SK-N-SH treated with all-trans-retinoic acid at 6 μM for 48 hours (cell line): Measurements from ENCODE around the gene PSMD12.

Experiments used
- ARNTL ChIP-seq: fragments of 450-650 bp; formaldehyde crosslinking; IDR thresholded peaks from 2 replicates; pipeline ENCODE4 v1.5.0; 2020; ENCODE audit warnings: low read depth, mild to moderate bottlenecking, moderate library complexity, borderline replicate concordance
- GLIS3 ChIP-seq: fragments of 250-450 bp; sonication (Bioruptor Pico); IDR thresholded peaks from 2 replicates; pipeline ENCODE4 v1.5.0; 2020; ENCODE audit warnings: mild to moderate bottlenecking, moderate library complexity
- ISL1 ChIP-seq: fragments of 250-450 bp; sonication (Bioruptor Pico); IDR thresholded peaks from 2 replicates; pipeline ENCODE4 v2.1.2; 2022; ENCODE audit warnings: mild to moderate bottlenecking, moderate library complexity
- PPARA ChIP-seq: fragments of 250-450 bp; sonication (Bioruptor Pico); IDR thresholded peaks from 2 replicates; pipeline ENCODE4 v1.5.0; 2020; ENCODE audit warnings: mild to moderate bottlenecking, borderline replicate concordance
- RARB ChIP-seq: fragments of 250-450 bp; sonication (Bioruptor Pico); IDR thresholded peaks from 2 replicates; pipeline ENCODE4 v1.8.0; 2021; ENCODE audit warnings: mild to moderate bottlenecking, moderate library complexity
- TCF4 ChIP-seq: fragments of 250-450 bp; sonication (Bioruptor Pico); IDR thresholded peaks from 2 replicates; pipeline ENCODE4 v1.8.0; 2021; ENCODE audit warnings: mild to moderate bottlenecking, moderate library complexity, borderline replicate concordance
- ZFP3 ChIP-seq: fragments of 250-450 bp; sonication (Bioruptor Pico); IDR thresholded peaks from 2 replicates; pipeline ENCODE4 v1.5.0; 2020; ENCODE audit warnings: mild to moderate bottlenecking, moderate library complexity
- ZNF565 ChIP-seq: fragments of 450-650 bp; formaldehyde crosslinking; conservative IDR thresholded peaks from 2 replicates; pipeline ENCODE4 v1.5.0; 2020; ENCODE audit warnings: low read depth, mild to moderate bottlenecking, moderate library complexity
- ZNF70 ChIP-seq: fragments of 450-650 bp; formaldehyde crosslinking; IDR thresholded peaks from 2 replicates; pipeline ENCODE4 v1.5.0; 2020; ENCODE audit warnings: mild to moderate bottlenecking, moderate library complexity
- TF ChIP-seq, protein P1 (sequence below): fragments of 250-450 bp; sonication (Bioruptor Pico); IDR thresholded peaks from 2 replicates; pipeline ENCODE4 v1.5.0; 2020; ENCODE audit warnings: mild to moderate bottlenecking, moderate library complexity
- TF ChIP-seq, protein P2 (sequence below): fragments of 250-450 bp; sonication (Bioruptor Pico); IDR thresholded peaks from 2 replicates; pipeline ENCODE4 v1.5.1; 2020; ENCODE audit warnings: low read depth, mild to moderate bottlenecking, moderate library complexity

DNA sequence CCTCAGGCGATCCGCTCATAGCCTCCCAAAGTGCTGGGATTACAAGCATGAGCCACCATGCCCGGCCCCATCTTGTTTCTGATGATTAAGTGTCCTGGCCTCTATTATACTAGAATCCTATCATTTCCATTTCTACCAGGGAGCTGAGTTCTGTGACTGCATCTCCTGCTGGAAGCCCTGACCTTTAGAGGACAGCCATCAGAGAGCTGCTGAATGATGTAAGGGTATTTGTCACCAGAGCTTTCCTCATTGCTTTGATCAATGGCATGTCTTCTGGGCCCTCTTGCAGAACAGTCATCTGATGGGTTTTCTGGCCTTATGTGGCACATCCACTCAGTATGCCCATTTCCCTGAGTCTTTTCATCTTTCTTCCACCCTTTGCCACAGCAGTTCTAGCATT, 39.9 kb downstream of the PSMD12 start:
- TF ChIP-seq ISL1 (CRISPR knock-in tag) (no peak), ARNTL (CRISPR knock-in tag) (no peak), ZFP3 (no peak), TCF4 (CRISPR knock-in tag) (no peak), ZNF565 (CRISPR knock-in tag) (no peak), GLIS3 (no peak), RARB (no peak), PPARA (CRISPR knock-in tag) (no peak), ZNF70 (no peak)
- TF ChIP-seq, protein P1, sequence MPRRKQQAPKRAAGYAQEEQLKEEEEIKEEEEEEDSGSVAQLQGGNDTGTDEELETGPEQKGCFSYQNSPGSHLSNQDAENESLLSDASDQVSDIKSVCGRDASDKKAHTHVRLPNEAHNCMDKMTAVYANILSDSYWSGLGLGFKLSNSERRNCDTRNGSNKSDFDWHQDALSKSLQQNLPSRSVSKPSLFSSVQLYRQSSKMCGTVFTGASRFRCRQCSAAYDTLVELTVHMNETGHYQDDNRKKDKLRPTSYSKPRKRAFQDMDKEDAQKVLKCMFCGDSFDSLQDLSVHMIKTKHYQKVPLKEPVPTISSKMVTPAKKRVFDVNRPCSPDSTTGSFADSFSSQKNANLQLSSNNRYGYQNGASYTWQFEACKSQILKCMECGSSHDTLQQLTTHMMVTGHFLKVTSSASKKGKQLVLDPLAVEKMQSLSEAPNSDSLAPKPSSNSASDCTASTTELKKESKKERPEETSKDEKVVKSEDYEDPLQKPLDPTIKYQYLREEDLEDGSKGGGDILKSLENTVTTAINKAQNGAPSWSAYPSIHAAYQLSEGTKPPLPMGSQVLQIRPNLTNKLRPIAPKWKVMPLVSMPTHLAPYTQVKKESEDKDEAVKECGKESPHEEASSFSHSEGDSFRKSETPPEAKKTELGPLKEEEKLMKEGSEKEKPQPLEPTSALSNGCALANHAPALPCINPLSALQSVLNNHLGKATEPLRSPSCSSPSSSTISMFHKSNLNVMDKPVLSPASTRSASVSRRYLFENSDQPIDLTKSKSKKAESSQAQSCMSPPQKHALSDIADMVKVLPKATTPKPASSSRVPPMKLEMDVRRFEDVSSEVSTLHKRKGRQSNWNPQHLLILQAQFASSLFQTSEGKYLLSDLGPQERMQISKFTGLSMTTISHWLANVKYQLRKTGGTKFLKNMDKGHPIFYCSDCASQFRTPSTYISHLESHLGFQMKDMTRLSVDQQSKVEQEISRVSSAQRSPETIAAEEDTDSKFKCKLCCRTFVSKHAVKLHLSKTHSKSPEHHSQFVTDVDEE = no peak
- TF ChIP-seq, protein P2, sequence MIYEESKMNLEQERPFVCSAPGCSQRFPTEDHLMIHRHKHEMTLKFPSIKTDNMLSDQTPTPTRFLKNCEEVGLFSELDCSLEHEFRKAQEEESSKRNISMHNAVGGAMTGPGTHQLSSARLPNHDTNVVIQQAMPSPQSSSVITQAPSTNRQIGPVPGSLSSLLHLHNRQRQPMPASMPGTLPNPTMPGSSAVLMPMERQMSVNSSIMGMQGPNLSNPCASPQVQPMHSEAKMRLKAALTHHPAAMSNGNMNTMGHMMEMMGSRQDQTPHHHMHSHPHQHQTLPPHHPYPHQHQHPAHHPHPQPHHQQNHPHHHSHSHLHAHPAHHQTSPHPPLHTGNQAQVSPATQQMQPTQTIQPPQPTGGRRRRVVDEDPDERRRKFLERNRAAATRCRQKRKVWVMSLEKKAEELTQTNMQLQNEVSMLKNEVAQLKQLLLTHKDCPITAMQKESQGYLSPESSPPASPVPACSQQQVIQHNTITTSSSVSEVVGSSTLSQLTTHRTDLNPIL (CRISPR knock-in tag) = no peak
